Natural killer cell (primary cell): ENCODE data around the gene KDM5B. TPM values are rescaled to one million over a fixed set of nuclear protein-coding genes. Genes with fewer than 3 reads are reported as not detected.
A peak's percentile ranks its signal among the peaks of the same experiment; 100 is the strongest.

Experiments used
- ATAC-seq, 3 donors: fragments of 150-1000 bp in 2 of 3; fragments of 200-7000 bp in 1 of 3; cut with Tn5 transposase; 1 replicate in 1 of 3; 2 replicates in 2 of 3; pipeline ENCODE4 v1.10.0; 2021; ENCODE audit warnings: mild to moderate bottlenecking in 2 of 3, moderate library complexity in 2 of 3
- DNase-seq, 2 donors: peaks; one replicate each; pipeline versions ENCODE4 v3.0.0 to v3.0.0-alpha.2; 2013 to 2021; ENCODE audit warnings: mixed read lengths in 1 of 2
- H3K27ac ChIP-seq: one replicate; pipeline ENCODE4 v1.5.1; 2013; ENCODE audit warnings: mild to moderate bottlenecking, low read length
- H3K27me3 ChIP-seq: one replicate; pipeline ENCODE4 v1.6.1; 2013; ENCODE audit warnings: low read length; ENCODE audit not compliant: control insufficient read depth, insufficient read depth
- H3K36me3 ChIP-seq: one replicate; pipeline ENCODE4 v1.6.1; 2013; ENCODE audit warnings: low read length; ENCODE audit not compliant: control insufficient read depth, insufficient read depth
- H3K4me1 ChIP-seq: one replicate; pipeline ENCODE4 v1.6.1; 2013; ENCODE audit warnings: low read length; ENCODE audit not compliant: control insufficient read depth, insufficient read depth
- H3K4me3 ChIP-seq: one replicate; pipeline ENCODE4 v1.5.1; 2013; ENCODE audit warnings: low read length
- H3K9me3 ChIP-seq: one replicate; pipeline ENCODE4 v1.6.1; 2013; ENCODE audit warnings: low read length; ENCODE audit not compliant: control insufficient read depth, insufficient read depth
- H3K27ac Mint-ChIP-seq, 2 donors: one replicate each; pipeline ENCODE4 v1.8.0; 2022; ENCODE audit warnings: mild to moderate bottlenecking in 2 of 2, mixed read lengths in 2 of 2, moderate library complexity in 1 of 2
- H3K27me3 Mint-ChIP-seq, 2 donors: one replicate each; pipeline ENCODE4 v1.8.0; 2022; ENCODE audit warnings: low read depth in 2 of 2, mixed read lengths in 2 of 2
- H3K36me3 Mint-ChIP-seq: one replicate; pipeline ENCODE4 v1.8.0; 2022; ENCODE audit warnings: mixed read lengths
- H3K4me1 Mint-ChIP-seq, 2 donors: one replicate each; pipeline ENCODE4 v1.8.0; 2022; ENCODE audit warnings: mixed read lengths in 2 of 2
- H3K4me3 Mint-ChIP-seq: one replicate; pipeline ENCODE4 v1.8.0; 2022; ENCODE audit warnings: mild to moderate bottlenecking, moderate library complexity, mixed read lengths
- H3K9me3 Mint-ChIP-seq, 2 donors: one replicate each; pipeline ENCODE4 v1.8.0; 2022; ENCODE audit warnings: mixed read lengths in 2 of 2
- CTCF ChIP-seq: fragments of 200-600 bp; IDR thresholded peaks from one replicate; pipeline ENCODE4 v1.8.0; 2022; ENCODE audit warnings: antibody characterized with exemption
- WGBS: methylation state at CpG from one replicate; pipeline ENCODE4 v1.1.7; 2013; ENCODE audit warnings: missing lambda C conversion rate; ENCODE audit not compliant: insufficient coverage; 5-methylcytosine and 5-hydroxymethylcytosine counted together
- intact Hi-C: fragments of 100-400 bp; cut with micrococcal nuclease; formaldehyde crosslinking; loops from one replicate; pipeline ENCODE4 v1.14.2; 2022
- total RNA-seq, 4 donors: library from RNA; stranded (reverse); fragments of 120-200 nt in 1 of 4; gene quantifications; one replicate each; pipeline versions ENCODE4 v1.2.3 to v1.2.4, GENCODE V29; 2013 to 2022

The KDM5B gene
- total RNA-seq, 3 donors from 2014 or later (not counting 1 experiment from before 2014, with no cell fraction given) = 107 to 121 (median 108) TPM

- H3K9me3 Mint-ChIP-seq = no peaks in the 10 kb centered on the region
- peaks cover 25 to 26% of the 10 kb centered on the region in 2 donors for H3K27me3 Mint-ChIP-seq
- TF ChIP-seq CTCF = no peak
- no peaks in the 10 kb centered on the region for H3K36me3 ChIP-seq
- H3K4me3 ChIP-seq = no peak overlapping the region
- no peaks in the 10 kb centered on the region for H3K9me3 ChIP-seq
- intact Hi-C loops = no loop called here
- no peak overlapping the region for H3K27ac Mint-ChIP-seq
- peaks cover 6% of the 10 kb centered on the region in 2 donors for H3K4me1 Mint-ChIP-seq
- H3K4me3 Mint-ChIP-seq = no peak overlapping the region
- no peaks in the 10 kb centered on the region for H3K27me3 ChIP-seq
- H3K4me1 ChIP-seq = peaks cover 2% of the 10 kb centered on the region
- no peaks in the 10 kb centered on the region for H3K36me3 Mint-ChIP-seq
- H3K27ac ChIP-seq = no peak overlapping the region
- WGBS = 64% methylated on average over 5 of the region's 5 CpGs
- DNase-seq (no peak), ATAC-seq (no peak)
Observed at GRCh38 chr1:202694314-202694713, 113.9 kb downstream of the KDM5B start.

GRCh38 chr1:202692959-202693555 lies 115.2 kb downstream of the KDM5B start:
- intact Hi-C loops = no loop called here
- H3K9me3 Mint-ChIP-seq = no peaks in the 10 kb centered on the region
- no peaks in the 10 kb centered on the region for H3K27me3 ChIP-seq
- H3K4me3 ChIP-seq = no peak overlapping the region
- peaks cover 35 to 39% of the 10 kb centered on the region in 2 donors for H3K27me3 Mint-ChIP-seq
- 39% methylated on average over 3 of the region's 3 CpGs for WGBS
- no peak overlapping the region for H3K4me3 Mint-ChIP-seq
- H3K27ac Mint-ChIP-seq = no peak overlapping the region
- DNase-seq (peak; percentile 55 to 84), ATAC-seq (peak; percentile 78 to 94 (median 93))
- H3K36me3 Mint-ChIP-seq = no peaks in the 10 kb centered on the region
- H3K36me3 ChIP-seq = no peaks in the 10 kb centered on the region
- peak; percentile 25 for TF ChIP-seq CTCF
- no peaks in the 10 kb centered on the region for H3K9me3 ChIP-seq
- no peaks in the 10 kb centered on the region for H3K4me1 ChIP-seq
- H3K4me1 Mint-ChIP-seq = peaks cover under 1% of the 10 kb centered on the region in 2 donors
- no peak overlapping the region for H3K27ac ChIP-seq

GRCh38 chr1:202691816-202692215 lies 116.4 kb downstream of the KDM5B start:
- Histone ChIP-seq H3K36me3 (no peaks in the 10 kb centered on the region), H3K9me3 (no peaks in the 10 kb centered on the region), H3K27ac (no peak overlapping the region), H3K4me3 (no peak overlapping the region), H3K4me1 (no peaks in the 10 kb centered on the region), H3K27me3 (no peaks in the 10 kb centered on the region)
- no peak overlapping the region for H3K4me3 Mint-ChIP-seq
- no peak for ATAC-seq
- no peak overlapping the region for H3K27ac Mint-ChIP-seq
- WGBS = 68% methylated on average over 2 of the region's 2 CpGs
- intact Hi-C loops = no loop called here
- DNase-seq = no peak
- no peak for TF ChIP-seq CTCF
- no peaks in the 10 kb centered on the region for H3K4me1 Mint-ChIP-seq
- peaks cover 36 to 51% of the 10 kb centered on the region in 2 donors for H3K27me3 Mint-ChIP-seq
- H3K36me3 Mint-ChIP-seq = no peaks in the 10 kb centered on the region
- H3K9me3 Mint-ChIP-seq = no peaks in the 10 kb centered on the region
